SK-N-MC (cell line): Measurements from ENCODE around the gene CPA5.

ENCODE experiments used
- EZH2 ChIP-seq: fragments of 200-600 bp; sonication (generic); IDR thresholded peaks from one replicate; pipeline ENCODE4 v1.6.1; 2017; ENCODE audit warnings: antibody characterized with exemption
- FOXP2 ChIP-seq: optimal IDR thresholded peaks from 2 replicates; pipeline ENCODE3; 2011; ENCODE audit warnings: mild to moderate bottlenecking, moderate library complexity; ENCODE audit not compliant: insufficient read depth; ENCODE audit errors: extremely low read length, control extremely low read depth
- POLR2AphosphoS5 ChIP-seq: IDR thresholded peaks from 2 replicates; pipeline ENCODE4 v1.6.1; 2012; ENCODE audit warnings: mild to moderate bottlenecking, low read depth, low read length, borderline replicate concordance

- no peak for TF ChIP-seq POLR2AphosphoS5
- no peak for TF ChIP-seq EZH2
- TF ChIP-seq FOXP2: no peak
Measured at GRCh38 chr7:130351791-130352090, 7.1 kb downstream of the CPA5 start.
